ENCODE measurements around the gene TKT. TPM values are rescaled to one million over a fixed set of nuclear protein-coding genes. Genes with fewer than 3 reads are reported as not detected.

The TKT gene
- total and polyA plus RNA-seq, 4 donors: 18.1 to 202 (median 129) TPM

DNA sequence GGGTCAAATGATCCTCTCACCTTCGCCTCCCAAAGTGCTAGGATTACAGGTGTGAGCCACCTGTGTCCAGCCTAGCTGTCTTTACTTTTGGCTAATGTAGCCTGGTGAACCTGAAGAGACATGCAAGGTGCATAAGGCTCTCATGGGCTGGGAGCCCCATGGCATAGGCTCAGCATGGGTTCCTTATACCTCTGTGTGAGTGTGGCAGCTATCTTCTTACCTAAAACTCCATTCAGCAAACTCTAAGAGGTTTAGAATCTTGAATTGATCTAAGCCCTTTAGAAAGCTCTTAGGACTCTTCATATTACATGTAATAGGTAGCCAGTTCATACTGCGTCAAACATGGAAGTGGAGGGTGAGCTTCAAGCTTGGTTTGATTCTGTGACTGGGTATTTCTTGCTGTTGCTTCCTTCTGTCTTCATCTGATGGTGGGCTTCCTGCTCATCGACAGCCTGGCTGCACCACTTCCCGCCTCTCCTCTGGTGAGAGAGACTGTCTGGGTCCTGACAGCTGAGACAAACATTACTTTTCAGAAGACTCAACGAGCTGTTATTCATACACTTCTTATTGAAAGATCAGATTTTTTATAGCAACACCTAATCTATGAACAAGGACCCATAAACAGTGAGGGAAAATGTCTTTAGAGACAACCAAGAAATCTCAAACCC is 19.2 kb upstream of the TKT start:
- TF ChIP-seq SP1 (IDR thresholded peaks at IDR 0.05) (no peak), RXRA (IDR thresholded peaks at IDR 0.05) (no peak), HNF4A (conservative IDR thresholded peaks at IDR 0.05) (no peak), FOXA2 (IDR thresholded peaks at IDR 0.05) (no peak), GABPA (IDR thresholded peaks at IDR 0.05 in 1 of 2, conservative IDR thresholded peaks at IDR 0.05 in 1 of 2) (no peak), FOXA1 (IDR thresholded peaks at IDR 0.05) (no peak), TAF1 (conservative IDR thresholded peaks at IDR 0.05) (no peak), RAD21 (IDR thresholded peaks at IDR 0.05) (no peak), EGR1 (IDR thresholded peaks at IDR 0.05; ENCODE audit: low read depth in 2 of 2) (no peak), NR2F2 (IDR thresholded peaks at IDR 0.05) (no peak)
- TF ChIP-seq, protein P1, sequence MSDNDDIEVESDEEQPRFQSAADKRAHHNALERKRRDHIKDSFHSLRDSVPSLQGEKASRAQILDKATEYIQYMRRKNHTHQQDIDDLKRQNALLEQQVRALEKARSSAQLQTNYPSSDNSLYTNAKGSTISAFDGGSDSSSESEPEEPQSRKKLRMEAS (IDR thresholded peaks at IDR 0.05): no peak
- TF ChIP-seq, protein P2, sequence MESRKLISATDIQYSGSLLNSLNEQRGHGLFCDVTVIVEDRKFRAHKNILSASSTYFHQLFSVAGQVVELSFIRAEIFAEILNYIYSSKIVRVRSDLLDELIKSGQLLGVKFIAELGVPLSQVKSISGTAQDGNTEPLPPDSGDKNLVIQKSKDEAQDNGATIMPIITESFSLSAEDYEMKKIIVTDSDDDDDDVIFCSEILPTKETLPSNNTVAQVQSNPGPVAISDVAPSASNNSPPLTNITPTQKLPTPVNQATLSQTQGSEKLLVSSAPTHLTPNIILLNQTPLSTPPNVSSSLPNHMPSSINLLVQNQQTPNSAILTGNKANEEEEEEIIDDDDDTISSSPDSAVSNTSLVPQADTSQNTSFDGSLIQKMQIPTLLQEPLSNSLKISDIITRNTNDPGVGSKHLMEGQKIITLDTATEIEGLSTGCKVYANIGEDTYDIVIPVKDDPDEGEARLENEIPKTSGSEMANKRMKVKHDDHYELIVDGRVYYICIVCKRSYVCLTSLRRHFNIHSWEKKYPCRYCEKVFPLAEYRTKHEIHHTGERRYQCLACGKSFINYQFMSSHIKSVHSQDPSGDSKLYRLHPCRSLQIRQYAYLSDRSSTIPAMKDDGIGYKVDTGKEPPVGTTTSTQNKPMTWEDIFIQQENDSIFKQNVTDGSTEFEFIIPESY (IDR thresholded peaks at IDR 0.05): no peak
- Histone ChIP-seq H3K27me3 (ENCODE audit: control insufficient read depth in 4 of 4, insufficient read depth in 4 of 4, low read length in 3 of 4) (no peaks in the 10 kb centered on the region), H3K9ac (ENCODE audit: low read depth in 1 of 2, low read length in 2 of 2) (no peak overlapping the region), H3K4me3 (ENCODE audit: low read depth in 1 of 3, low read length in 3 of 3) (no peak overlapping the region), H3K4me1 (ENCODE audit: control insufficient read depth in 4 of 4, insufficient read depth in 4 of 4, low read length in 3 of 4) (peaks cover 0 to 3% (median 3%) of the 10 kb centered on the region in 4 donors), H3K27ac (ENCODE audit: low read depth in 1 of 2, low read length in 2 of 2) (no peak overlapping the region), H3K36me3 (ENCODE audit: control insufficient read depth in 4 of 4, insufficient read depth in 3 of 4, low read depth in 1 of 4, low read length in 3 of 4) (no peaks in the 10 kb centered on the region), H3K9me3 (ENCODE audit: control insufficient read depth in 4 of 4, low read length in 3 of 4) (no peaks in the 10 kb centered on the region)
- no peak for DNase-seq (ENCODE audit: low spot score)
- WGBS: 65% methylated on average over 5 of the region's 5 CpGs

DNA sequence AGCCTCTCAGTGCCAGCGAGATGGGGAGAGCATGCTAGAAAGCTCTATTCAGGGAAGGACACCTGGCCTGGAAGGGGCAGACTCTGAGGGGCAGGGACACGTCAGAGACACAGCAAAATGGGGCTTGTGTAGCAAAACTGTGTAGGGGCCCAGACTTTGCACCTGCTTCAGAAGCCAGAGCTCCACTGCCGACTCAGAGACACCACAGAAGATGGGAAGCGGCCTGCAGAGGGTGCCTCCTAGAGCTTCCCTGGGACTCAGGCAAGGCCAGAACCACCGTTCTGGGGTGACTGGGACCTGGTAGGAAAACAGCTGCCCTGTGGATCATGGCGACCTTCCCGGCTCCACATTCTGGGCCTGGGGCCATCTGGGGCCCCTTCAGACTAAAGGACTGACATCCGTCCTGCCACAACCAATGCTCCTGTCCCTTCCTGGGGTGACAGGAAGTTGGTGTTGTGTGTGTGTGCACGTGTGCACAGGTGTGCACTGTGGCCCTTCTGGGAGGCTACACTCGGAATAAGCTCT is 17.4 kb upstream of the TKT start:
- TF ChIP-seq JUND (IDR thresholded peaks at IDR 0.05) (no peak), FOXA2 (IDR thresholded peaks at IDR 0.05) (no peak), SP1 (IDR thresholded peaks at IDR 0.05) (no peak)
- TF ChIP-seq, protein P2 (IDR thresholded peaks at IDR 0.05): no peak
- no peak overlapping the region for H3K27ac ChIP-seq (ENCODE audit: low read depth in 1 of 2, low read length in 2 of 2)
- H3K9me3 ChIP-seq (ENCODE audit: control insufficient read depth in 4 of 4, low read length in 3 of 4): no peaks in the 10 kb centered on the region
- H3K4me3 ChIP-seq (ENCODE audit: low read depth in 1 of 3, low read length in 3 of 3): no peak overlapping the region
- H3K27me3 ChIP-seq (ENCODE audit: control insufficient read depth in 4 of 4, insufficient read depth in 4 of 4, low read length in 3 of 4): no peaks in the 10 kb centered on the region
- WGBS: 85% methylated on average over 10 of the region's 10 CpGs
- H3K9ac ChIP-seq (ENCODE audit: low read depth in 1 of 2, low read length in 2 of 2): no peak overlapping the region
- DNase-seq (ENCODE audit: low spot score): no peak
- no peaks in the 10 kb centered on the region for H3K36me3 ChIP-seq (ENCODE audit: control insufficient read depth in 4 of 4, insufficient read depth in 3 of 4, low read depth in 1 of 4, low read length in 3 of 4)
- H3K4me1 ChIP-seq (ENCODE audit: control insufficient read depth in 4 of 4, insufficient read depth in 4 of 4, low read length in 3 of 4): peaks cover 0 to 7% (median 6%) of the 10 kb centered on the region in 4 donors

All from liver (tissue), 9 donors.